GM12865 (cell line): ENCODE results near the gene APOO.

Source experiments
- DNase-seq: peaks from one replicate; pipeline ENCODE4 v3.0.0; 2010; ENCODE audit warnings: low read depth
- H3K4me3 ChIP-seq: 2 replicates; pipeline ENCODE4 v1.5.1; 2011; ENCODE audit warnings: mild to moderate bottlenecking, low read depth, low read length, control low read depth
- TF ChIP-seq, protein P1 (sequence below): IDR thresholded peaks from 2 replicates; pipeline ENCODE4 v1.5.1; 2011; ENCODE audit warnings: low read length, control low read depth, low read depth, inconsistent platforms; ENCODE audit not compliant: insufficient read depth; ENCODE audit errors: missing control alignments

APOO gene

DNA sequence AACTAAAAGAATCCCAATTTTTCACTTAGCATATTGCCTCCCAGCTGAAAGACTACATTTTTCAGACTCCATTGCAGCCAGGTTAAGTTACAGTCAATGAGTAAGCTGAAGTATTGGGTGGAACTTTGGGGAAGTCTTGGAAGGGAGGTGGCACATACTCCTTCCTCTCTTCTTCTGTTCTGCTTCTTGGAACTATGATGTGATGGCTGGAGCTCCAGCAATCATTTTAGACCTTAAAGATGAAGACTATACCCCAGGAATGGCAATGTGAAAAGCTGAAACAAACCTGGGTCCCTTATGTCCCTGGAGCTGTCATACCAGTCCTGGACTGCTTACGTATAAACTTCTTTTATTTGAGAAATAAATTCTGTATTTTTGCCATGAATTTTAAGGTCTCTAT is 93.9 kb downstream of the APOO start:
- TF ChIP-seq, protein P1, sequence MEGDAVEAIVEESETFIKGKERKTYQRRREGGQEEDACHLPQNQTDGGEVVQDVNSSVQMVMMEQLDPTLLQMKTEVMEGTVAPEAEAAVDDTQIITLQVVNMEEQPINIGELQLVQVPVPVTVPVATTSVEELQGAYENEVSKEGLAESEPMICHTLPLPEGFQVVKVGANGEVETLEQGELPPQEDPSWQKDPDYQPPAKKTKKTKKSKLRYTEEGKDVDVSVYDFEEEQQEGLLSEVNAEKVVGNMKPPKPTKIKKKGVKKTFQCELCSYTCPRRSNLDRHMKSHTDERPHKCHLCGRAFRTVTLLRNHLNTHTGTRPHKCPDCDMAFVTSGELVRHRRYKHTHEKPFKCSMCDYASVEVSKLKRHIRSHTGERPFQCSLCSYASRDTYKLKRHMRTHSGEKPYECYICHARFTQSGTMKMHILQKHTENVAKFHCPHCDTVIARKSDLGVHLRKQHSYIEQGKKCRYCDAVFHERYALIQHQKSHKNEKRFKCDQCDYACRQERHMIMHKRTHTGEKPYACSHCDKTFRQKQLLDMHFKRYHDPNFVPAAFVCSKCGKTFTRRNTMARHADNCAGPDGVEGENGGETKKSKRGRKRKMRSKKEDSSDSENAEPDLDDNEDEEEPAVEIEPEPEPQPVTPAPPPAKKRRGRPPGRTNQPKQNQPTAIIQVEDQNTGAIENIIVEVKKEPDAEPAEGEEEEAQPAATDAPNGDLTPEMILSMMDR, result no peak
- H3K4me3 ChIP-seq, result no peak overlapping the region
- no peak for DNase-seq

- no peak overlapping the region for H3K4me3 ChIP-seq
- TF ChIP-seq, protein P1, result no peak
- DNase-seq, result no peak
Observed at GRCh38 chrX:23811656-23812055, 96.1 kb downstream of the APOO start.

- DNase-seq, result no peak
- no peak overlapping the region for H3K4me3 ChIP-seq
- TF ChIP-seq, protein P1, result no peak
Observed at GRCh38 chrX:23811108-23811651, 96.6 kb downstream of the APOO start.

DNA sequence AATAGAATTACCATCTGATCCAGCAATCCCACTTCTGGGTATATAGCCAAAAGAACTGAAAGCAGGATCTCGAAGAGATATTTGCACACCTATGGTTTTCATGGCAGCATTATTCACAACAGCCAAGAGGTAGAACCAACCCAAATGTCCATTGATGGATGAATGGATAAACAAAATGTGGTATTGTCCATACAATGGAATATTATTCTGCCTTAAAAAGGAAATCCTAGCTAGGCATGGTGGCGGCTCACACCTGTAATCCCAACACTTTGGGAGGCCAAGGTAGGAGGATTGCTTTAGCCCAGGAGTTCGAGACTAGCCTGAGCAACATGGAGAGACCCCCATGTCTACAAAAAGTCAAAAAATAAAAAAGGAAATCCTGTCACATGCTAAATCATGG is 97.5 kb downstream of the APOO start:
- DNase-seq, result no peak
- TF ChIP-seq, protein P1, result no peak
- no peak overlapping the region for H3K4me3 ChIP-seq

GRCh38 chrX:23805389-23805788 is 102.3 kb downstream of the APOO start:
- DNase-seq, result no peak
- TF ChIP-seq, protein P1, result no peak
- H3K4me3 ChIP-seq, result no peak overlapping the region

GRCh38 chrX:23804578-23804977 is 103.2 kb downstream of the APOO start:
- TF ChIP-seq, protein P1, result no peak
- DNase-seq, result no peak
- no peak overlapping the region for H3K4me3 ChIP-seq

DNA sequence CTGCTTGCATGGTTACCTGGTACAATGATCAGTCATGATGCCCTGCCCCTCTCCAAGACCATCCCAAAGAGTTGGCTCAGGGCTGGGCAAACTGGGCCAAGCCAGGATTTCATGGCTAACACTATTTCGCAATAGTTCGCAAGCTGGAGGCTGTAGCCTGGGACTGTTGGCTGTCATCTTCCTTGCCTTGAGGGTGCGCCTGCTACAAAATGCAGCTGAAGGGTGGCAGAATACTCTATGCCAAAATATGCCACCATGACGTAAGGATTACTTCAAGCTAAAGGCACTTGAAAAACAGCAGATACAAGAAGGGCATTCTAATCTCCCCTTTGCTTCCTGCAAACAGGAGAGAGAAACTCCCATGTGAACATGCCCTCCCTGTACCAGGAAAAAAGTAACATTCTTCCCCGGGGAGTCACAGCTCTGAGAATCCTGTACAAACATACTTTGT is 103.8 kb downstream of the APOO start:
- TF ChIP-seq, protein P1, result no peak
- H3K4me3 ChIP-seq, result no peak overlapping the region
- no peak for DNase-seq
